ENCODE results near the gene RIMKLB. TPM values are rescaled to one million over a fixed set of nuclear protein-coding genes. Genes with fewer than 3 reads are reported as not detected.
"Not testable (repeated sequence)": the region's sequence is repeated elsewhere in the genome, so short reads cannot be mapped to it uniquely, and the experiment has no call there.

Gene RIMKLB
- total RNA-seq, 1 donor from 2014 or later: 42.6 TPM

DNA sequence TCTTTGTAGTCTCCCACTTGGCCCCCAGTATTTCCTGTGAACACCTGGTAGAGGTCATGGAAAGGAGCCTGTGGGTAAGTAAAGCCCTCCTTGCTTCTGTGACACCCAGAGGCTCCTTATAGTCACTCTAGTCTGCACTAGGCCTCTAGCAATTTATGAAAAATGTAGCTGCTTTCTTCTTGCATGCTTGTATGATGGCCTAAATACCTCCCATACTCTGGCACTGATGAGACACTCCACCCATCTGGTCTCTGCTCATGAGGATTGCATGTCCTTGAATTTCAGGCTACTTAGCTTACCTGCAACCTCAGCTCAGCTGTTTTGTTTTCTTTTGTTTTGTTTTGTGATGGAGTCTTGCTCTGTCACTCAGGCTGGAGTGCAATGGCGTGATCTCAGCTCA is 120.1 kb downstream of the RIMKLB start:
- Histone ChIP-seq H3K4me3 (ENCODE audit: low read depth, low read length) (no peak overlapping the region), H3K27me3 (ENCODE audit: control insufficient read depth, insufficient read depth, low read length) (no peaks in the 10 kb centered on the region), H3K36me3 (ENCODE audit: control insufficient read depth, insufficient read depth, low read length) (no peaks in the 10 kb centered on the region)
- FAIRE-seq (no peak), DNase-seq (ENCODE audit: low read depth) (no peak)
- TF ChIP-seq, protein P1, sequence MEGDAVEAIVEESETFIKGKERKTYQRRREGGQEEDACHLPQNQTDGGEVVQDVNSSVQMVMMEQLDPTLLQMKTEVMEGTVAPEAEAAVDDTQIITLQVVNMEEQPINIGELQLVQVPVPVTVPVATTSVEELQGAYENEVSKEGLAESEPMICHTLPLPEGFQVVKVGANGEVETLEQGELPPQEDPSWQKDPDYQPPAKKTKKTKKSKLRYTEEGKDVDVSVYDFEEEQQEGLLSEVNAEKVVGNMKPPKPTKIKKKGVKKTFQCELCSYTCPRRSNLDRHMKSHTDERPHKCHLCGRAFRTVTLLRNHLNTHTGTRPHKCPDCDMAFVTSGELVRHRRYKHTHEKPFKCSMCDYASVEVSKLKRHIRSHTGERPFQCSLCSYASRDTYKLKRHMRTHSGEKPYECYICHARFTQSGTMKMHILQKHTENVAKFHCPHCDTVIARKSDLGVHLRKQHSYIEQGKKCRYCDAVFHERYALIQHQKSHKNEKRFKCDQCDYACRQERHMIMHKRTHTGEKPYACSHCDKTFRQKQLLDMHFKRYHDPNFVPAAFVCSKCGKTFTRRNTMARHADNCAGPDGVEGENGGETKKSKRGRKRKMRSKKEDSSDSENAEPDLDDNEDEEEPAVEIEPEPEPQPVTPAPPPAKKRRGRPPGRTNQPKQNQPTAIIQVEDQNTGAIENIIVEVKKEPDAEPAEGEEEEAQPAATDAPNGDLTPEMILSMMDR (IDR thresholded peaks at IDR 0.05; ENCODE audit: insufficient read depth, low read length, severe bottlenecking): no peak

DNA sequence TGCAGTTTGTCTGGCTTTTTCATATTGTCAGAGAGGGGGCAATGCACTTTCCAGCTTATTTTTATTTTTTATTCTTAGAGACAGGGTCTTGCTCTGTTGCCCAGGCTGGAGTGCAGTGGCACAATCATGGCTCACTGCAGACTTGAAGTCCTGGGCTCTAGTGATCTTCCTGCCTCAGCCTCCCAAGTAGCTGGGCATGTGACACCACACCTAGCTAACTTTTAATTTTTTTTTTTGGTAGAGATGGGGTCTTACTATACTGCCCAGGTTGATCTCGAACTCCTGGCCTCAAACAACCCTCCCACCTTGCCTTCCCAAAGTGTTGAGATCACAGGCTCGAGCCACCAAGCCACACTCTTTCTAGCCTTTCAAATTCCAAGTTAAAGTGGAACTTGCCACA is 120.7 kb downstream of the RIMKLB start:
- TF ChIP-seq, protein P1 (IDR thresholded peaks at IDR 0.05; ENCODE audit: insufficient read depth, low read length, severe bottlenecking): no peak
- H3K27me3 ChIP-seq (ENCODE audit: control insufficient read depth, insufficient read depth, low read length): no peaks in the 10 kb centered on the region
- no peak for FAIRE-seq
- no peak for DNase-seq (ENCODE audit: low read depth)
- H3K4me3 ChIP-seq (ENCODE audit: low read depth, low read length): no peak overlapping the region
- no peaks in the 10 kb centered on the region for H3K36me3 ChIP-seq (ENCODE audit: control insufficient read depth, insufficient read depth, low read length)

DNA sequence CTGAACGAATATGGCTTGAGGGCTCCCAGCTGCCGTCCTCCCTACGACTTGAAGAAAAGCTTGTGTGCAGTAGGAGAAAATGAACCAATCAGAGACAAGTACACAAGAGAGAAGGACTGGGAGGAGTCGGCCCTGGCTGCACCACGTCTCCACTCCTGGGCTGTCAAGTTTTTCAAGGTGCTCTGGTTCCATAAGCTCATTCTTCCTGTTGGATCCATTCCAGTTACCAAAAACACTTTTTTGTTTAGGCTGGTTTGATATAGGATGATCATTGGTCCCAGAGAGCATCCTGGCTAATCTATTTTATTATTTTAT is 121.8 kb downstream of the RIMKLB start:
- TF ChIP-seq, protein P1 (IDR thresholded peaks at IDR 0.05; ENCODE audit: insufficient read depth, low read length, severe bottlenecking): no peak
- H3K4me3 ChIP-seq (ENCODE audit: low read depth, low read length): no peak overlapping the region
- FAIRE-seq: no peak
- H3K36me3 ChIP-seq (ENCODE audit: control insufficient read depth, insufficient read depth, low read length): no peaks in the 10 kb centered on the region
- no peaks in the 10 kb centered on the region for H3K27me3 ChIP-seq (ENCODE audit: control insufficient read depth, insufficient read depth, low read length)
- peak; percentile 61 for DNase-seq (ENCODE audit: low read depth)

DNA sequence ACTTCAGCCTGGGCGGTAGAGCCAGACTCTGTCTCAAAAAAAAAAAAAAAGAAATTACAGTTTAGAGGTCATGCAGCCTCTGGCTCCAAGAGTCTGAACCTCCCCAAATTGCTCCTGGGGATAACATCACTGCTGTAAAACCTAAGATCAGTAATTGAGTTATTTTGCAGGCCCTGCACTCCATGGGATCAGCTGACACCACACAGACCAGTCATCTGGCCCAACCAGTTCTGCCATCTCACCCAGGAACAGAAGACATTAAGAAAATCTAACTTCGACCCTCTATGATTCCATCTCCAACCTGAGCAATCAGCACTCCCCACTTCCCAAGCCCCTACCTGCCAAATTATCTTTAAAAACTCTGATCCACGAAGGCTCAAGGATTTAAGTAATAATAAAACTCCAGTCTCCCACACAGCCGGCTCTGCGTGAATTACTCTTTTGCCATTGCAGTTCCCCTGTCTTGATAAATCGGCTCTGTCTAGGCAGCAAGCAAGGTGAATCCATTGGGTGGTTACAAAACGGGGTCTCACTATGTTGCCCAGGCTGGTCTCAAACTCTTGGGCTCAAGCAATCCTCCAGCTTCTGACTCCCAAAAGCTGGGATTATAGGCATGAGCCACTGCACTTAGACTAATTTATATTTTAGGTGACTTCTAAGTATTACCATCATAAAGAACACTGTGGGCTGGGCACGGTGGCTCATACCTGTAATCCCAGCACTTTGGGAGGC is 123.1 kb downstream of the RIMKLB start:
- not testable (repeated sequence) for H3K36me3 ChIP-seq (ENCODE audit: control insufficient read depth, insufficient read depth, low read length); FAIRE-seq; H3K27me3 ChIP-seq (ENCODE audit: control insufficient read depth, insufficient read depth, low read length); H3K4me3 ChIP-seq (ENCODE audit: low read depth, low read length); DNase-seq (ENCODE audit: low read depth)

DNA sequence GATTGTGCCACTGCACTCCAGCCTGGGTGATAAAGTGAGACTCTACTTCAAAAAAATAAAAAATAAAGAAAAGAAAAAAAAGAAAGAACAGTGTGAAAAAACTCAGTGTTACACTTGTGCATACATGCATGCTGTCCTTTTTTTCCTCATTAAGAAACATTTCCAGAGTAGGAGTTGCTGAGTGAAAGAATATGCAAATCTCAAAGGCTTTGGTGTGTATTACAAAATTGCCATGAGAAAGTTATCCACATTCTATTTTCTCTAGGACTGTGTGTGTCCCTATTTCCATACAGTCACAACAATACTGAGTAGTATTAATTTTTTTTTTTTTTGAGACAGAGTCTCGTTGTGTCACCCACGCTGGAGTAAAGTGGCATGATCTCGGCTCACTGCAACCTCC is 123.8 kb downstream of the RIMKLB start:
- FAIRE-seq: no peak
- DNase-seq (ENCODE audit: low read depth): no peak

DNA sequence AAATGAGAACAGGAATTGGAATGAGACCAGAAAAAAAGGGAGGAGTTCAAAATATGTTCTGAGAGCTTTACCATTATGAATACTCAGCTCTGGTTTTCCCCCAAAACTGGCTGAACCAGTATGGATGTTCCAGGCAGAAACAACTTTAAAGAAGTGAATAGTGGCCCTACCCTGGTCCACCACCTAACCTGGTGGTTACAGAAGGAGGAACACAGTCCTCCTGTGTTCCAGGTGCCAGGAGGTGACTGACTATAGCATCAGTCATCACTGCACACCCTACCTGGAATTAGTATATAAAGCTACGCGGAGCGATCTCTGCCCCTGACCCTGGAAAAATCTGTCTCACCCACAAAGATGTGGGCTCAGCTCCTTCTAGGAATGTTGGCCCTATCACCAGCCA is 124.5 kb downstream of the RIMKLB start, which contains the start of gene A2ML1:
Gene A2ML1 (plus strand): TSS at position 324 of the 400 bp plus-strand sequence. CDS start 31 bp downstream, at position 355.
- TF ChIP-seq, protein P1 (IDR thresholded peaks at IDR 0.05; ENCODE audit: insufficient read depth, low read length, severe bottlenecking): no peak
- no peaks in the 10 kb centered on the region for H3K36me3 ChIP-seq (ENCODE audit: control insufficient read depth, insufficient read depth, low read length)
- H3K4me3 ChIP-seq (ENCODE audit: low read depth, low read length): peak within 1 kb of the TSS; percentile 13
- no peaks in the 10 kb centered on the region for H3K27me3 ChIP-seq (ENCODE audit: control insufficient read depth, insufficient read depth, low read length)
- DNase-seq (ENCODE audit: low read depth) (peak; percentile 82), FAIRE-seq (peak; percentile 92)

More for the DNA sequence above, 123.8 kb downstream of the RIMKLB start:
- Histone ChIP-seq H3K27me3 (ENCODE audit: control insufficient read depth, insufficient read depth, low read length) (no peaks in the 10 kb centered on the region), H3K36me3 (ENCODE audit: control insufficient read depth, insufficient read depth, low read length) (no peaks in the 10 kb centered on the region), H3K4me3 (ENCODE audit: low read depth, low read length) (no peak overlapping the region)
- TF ChIP-seq, protein P1 (IDR thresholded peaks at IDR 0.05; ENCODE audit: insufficient read depth, low read length, severe bottlenecking): no peak
